Measurements from ENCODE around the gene TRAK2.
"Not testable (repeated sequence)": the region's sequence is repeated elsewhere in the genome, so short reads cannot be mapped to it uniquely, and the experiment has no call there.

DNA sequence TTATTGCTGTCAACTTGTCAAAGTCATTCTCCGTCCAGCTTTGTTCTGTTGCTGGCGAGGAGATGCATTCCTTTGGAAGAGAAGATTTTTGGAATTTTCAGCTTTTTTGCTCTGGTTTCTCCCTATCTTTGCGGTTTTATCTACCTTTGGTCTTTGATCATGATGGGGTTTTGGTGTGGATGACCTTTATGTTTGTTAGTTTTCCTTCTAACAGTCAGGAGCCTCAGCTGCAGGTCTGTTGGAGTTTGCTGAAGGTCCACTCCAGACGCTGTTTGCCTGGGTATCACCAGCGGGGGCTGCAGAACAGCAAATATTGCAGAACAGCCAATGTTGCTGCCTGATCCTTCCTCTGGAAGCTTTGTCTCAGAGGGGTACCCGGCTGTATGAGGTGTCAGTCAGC, 21.4 kb downstream of the TRAK2 start:
- not testable (repeated sequence) for TF ChIP-seq CEBPB (IDR thresholded peaks at IDR 0.05; ENCODE audit: low read depth); YY1 (IDR thresholded peaks at IDR 0.05; ENCODE audit: extremely low read depth, insufficient replicate concordance, low read depth, low read length); POLR2A (IDR thresholded peaks at IDR 0.05; ENCODE audit: borderline replicate concordance, extremely low read depth, insufficient read depth, insufficient read length); ZBTB33 (IDR thresholded peaks at IDR 0.05; ENCODE audit: extremely low read depth, insufficient replicate concordance, low read length); RAD21 (IDR thresholded peaks at IDR 0.05; ENCODE audit: low read depth); EGR1 (IDR thresholded peaks at IDR 0.05; ENCODE audit: low read depth)
- TF ChIP-seq, protein P1, sequence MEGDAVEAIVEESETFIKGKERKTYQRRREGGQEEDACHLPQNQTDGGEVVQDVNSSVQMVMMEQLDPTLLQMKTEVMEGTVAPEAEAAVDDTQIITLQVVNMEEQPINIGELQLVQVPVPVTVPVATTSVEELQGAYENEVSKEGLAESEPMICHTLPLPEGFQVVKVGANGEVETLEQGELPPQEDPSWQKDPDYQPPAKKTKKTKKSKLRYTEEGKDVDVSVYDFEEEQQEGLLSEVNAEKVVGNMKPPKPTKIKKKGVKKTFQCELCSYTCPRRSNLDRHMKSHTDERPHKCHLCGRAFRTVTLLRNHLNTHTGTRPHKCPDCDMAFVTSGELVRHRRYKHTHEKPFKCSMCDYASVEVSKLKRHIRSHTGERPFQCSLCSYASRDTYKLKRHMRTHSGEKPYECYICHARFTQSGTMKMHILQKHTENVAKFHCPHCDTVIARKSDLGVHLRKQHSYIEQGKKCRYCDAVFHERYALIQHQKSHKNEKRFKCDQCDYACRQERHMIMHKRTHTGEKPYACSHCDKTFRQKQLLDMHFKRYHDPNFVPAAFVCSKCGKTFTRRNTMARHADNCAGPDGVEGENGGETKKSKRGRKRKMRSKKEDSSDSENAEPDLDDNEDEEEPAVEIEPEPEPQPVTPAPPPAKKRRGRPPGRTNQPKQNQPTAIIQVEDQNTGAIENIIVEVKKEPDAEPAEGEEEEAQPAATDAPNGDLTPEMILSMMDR (IDR thresholded peaks at IDR 0.05 in 2 of 3, conservative IDR thresholded peaks at IDR 0.05 in 1 of 3; ENCODE audit: borderline replicate concordance in 1 of 3, insufficient read depth in 1 of 3, low read depth in 2 of 3, low read length in 2 of 3): not testable (repeated sequence)
